T-helper 1 cell treated with Interleukin-12 subunit alpha and Interleukin-12 subunit beta and Interleukin-4 antibody, amounts not matched to agents 30 ng/mL and 1 ng/mL, for 36 hours (primary cell): ENCODE measurements around the gene STIP1. TPM values are rescaled to one million over a fixed set of nuclear protein-coding genes. Genes with fewer than 3 reads are reported as not detected.

Experiments used
- intact Hi-C: fragments of 100-400 bp; cut with micrococcal nuclease; formaldehyde crosslinking; loops from one replicate; pipeline ENCODE4 v1.15.1; 2024
- total RNA-seq: library from RNA; stranded (reverse); gene quantifications from 2 replicates; pipeline ENCODE4 v1.2.3, GENCODE V29; 2022

STIP1 gene
- total RNA-seq, 1 donor from 2014 or later = 253 TPM

- intact Hi-C loops = loop anchor here (5.0 kb wide), 1 partner anchor 553 kb away; the partner anchor contains the start of gene RTN3
Observed at GRCh38 chr11:64234647-64235379, 48.8 kb downstream of the STIP1 start.

DNA sequence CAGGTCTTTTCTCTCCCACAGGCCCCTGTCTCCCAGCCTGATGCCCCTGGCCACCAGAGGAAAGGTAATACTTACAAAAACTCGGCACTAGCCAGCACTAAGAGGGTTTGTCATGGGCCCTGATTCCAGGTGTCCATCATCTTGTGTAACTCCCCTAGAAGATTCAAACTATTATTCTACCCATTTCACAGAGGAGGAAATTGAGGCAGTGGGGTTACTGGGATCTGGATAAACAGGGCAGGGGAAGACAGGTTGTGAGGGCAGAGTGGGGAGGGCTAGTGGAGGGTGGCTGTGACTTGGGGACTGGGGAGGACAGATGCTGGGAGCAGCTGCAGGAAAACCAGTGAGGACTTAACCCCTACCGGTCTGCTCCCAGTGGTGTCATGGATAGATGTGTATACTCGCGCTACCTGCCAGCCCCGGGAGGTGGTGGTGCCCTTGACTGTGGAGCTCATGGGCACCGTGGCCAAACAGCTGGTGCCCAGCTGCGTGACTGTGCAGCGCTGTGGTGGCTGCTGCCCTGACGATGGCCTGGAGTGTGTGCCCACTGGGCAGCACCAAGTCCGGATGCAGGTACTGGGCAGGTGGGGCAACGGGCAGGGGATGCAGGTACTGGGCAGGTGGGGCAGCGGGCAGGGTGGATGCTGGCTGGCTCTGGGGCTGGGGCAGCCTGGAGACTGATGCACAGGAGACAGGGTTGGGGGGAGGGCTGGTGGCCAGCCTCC lies 49.6 kb downstream of the STIP1 start:
- intact Hi-C loops = no loop called here

DNA sequence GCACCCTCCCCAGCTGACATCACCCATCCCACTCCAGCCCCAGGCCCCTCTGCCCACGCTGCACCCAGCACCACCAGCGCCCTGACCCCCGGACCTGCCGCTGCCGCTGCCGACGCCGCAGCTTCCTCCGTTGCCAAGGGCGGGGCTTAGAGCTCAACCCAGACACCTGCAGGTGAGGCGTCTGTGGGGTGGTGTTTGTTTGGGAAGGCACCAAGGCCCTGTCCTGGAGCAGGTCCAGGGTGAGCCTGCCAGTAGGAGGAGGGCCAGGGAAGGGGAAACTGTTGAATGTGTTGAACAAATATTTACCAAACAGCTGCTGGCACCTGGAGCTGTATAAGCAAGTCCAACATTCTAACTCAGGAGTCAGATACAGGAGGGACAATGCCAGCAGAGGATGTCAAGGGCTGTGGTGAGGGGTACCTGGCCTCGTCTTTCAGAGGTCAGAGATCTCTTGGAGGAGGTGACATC lies 51.5 kb downstream of the STIP1 start:
- intact Hi-C loops = no loop called here

DNA sequence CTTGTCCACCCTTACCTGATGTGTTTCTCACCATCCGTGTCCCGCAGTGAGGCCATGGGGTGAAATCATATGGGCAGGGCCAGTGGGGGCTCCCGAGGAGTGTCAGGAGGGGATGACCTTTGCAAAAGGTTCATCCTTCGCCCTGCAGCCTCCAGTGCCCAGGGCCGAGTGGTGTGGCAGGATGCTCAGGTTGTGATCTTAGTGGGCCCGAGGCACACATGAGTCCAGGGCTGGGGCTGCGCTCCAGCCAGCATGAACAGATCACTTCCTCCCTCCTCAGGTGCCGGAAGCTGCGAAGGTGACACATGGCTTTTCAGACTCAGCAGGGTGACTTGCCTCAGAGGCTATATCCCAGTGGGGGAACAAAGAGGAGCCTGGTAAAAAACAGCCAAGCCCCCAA lies 52.1 kb downstream of the STIP1 start:
- intact Hi-C loops = no loop called here

GRCh38 chr11:64238999-64239398 lies 53.0 kb downstream of the STIP1 start:
- intact Hi-C loops = no loop called here

DNA sequence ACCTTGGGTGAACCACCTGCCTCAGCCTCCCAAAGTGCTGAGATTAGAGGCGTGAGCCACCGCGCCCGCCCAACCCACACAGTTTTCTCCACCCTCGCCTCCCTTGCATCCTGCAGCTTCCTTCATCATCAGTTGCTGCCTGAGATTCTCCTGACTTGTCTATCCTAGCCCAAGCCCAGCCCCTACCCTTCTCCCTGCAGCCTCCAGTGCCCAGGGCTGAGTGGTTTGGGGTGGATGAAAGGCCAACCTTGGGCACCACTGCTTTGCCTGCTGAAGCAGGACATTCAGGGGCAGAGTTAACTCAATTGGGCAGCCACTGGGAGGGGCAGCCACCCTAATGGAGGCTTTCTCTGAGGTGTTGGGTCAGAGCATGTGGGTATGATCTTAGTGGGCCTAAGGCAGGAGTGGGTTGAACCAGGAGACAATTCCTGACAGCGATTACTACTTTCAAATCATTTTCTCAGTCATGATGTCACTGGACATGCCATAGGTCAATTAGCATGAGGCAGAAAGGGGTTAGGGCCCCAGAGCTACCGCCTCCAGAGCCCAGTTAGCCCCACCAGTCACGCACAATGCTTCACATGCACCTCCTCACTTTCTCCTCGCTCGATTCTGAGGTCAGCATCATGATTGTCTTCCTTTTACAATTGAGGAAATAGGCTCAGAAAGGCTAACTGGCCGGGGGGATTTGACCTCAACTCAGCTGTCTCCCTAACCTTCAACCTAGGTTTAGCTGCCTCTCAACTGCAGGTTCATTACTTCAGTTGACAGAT lies 53.9 kb downstream of the STIP1 start:
- intact Hi-C loops = loop anchor here (1.0 to 2.0 kb wide), 2 partner anchors 14 to 101 kb away; partner anchors contain the start of genes CCDC88B, NUDT22 and TRPT1

- intact Hi-C loops = loop anchor here (1.0 to 2.0 kb wide), 9 partner anchors 10 to 100 kb away; partner anchors contain the start of genes CCDC88B, DNAJC4, ESRRA and GPR137
Observed at GRCh38 chr11:64240435-64241240, 54.7 kb downstream of the STIP1 start, which contains the start of gene FKBP2. Gene FKBP2 (plus strand): TSS chr11:64241095. CDS start chr11:64242388, 1,293 bp downstream.

GRCh38 chr11:64241241-64241490 lies 55.2 kb downstream of the STIP1 start:
- intact Hi-C loops = loop anchor here (1.0 to 2.0 kb wide), 8 partner anchors 11 to 100 kb away; partner anchors contain the start of genes CCDC88B, DNAJC4, ESRRA and GPR137

DNA sequence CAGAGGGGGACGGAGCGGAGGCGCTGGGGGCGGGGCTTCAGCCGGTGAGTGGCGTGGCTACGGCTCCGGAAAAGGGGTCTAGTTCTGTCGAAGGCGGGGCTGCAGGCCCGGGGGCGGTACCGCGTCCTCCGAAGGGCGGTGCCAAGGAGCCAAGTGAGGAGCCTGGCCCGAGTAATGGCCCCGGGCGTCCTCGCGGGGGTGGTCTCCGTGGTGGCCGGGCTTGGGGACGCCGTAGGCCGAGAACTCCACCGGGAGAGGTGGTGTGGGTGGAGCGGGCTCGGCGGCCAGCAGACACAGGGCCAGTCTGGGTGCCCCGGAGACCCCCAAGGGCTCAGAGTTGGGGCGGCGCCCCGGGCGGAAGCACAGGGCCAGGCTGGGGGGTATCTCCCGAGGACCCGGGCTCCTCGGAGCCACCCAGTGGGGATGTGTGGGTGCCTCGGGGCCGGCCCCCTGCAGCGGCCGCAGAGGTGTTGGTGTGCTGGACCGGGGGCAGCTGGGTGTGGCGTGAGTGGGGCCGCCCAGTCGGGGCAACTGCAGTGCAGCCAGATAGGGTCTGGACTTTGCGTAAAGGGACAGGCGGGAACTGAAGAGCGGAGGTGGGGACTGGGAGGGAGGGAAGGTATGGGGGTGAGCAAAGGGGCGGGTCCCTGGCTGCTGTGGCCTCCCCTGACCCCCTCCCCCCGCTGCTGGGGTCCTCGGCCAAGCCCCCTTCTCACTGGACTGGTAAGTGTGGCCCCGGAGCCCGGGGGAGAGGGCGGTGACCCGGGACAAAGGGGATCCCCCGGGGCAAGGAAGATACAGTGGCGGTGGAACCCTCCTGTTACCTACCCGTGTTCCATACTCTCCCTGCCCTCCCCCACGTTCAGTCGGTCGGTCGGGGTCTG lies 55.8 kb downstream of the STIP1 start:
- intact Hi-C loops = loop anchor here (1.0 to 2.0 kb wide), 8 partner anchors 11 to 99 kb away; partner anchors contain the start of genes CCDC88B, DNAJC4, ESRRA and GPR137

DNA sequence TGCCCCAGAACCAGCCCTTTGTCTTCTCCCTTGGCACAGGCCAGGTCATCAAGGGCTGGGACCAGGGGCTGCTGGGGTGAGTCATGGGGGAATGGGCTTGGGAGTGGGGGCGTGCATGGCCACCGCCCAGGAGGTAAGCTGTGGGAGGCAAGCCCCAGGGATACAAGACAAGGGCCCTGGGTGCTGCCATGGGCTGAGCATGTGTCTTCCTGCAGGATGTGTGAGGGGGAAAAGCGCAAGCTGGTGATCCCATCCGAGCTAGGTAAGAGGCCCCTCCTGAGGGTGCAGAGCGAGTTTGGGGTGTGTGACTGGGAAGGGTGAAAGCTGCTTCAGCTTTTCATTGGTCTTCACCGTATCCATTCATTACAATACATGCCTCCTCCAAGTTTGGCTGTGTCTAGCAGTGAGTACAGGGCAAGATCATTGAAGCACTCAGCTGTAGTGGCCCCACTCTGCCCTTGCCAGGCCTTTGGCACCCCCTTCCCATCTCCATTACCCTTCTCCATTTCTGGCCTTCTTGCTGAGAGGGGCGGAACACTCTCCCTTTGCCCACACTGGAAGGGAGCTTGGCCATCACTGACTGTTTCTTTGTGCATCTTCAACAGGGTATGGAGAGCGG lies 57.4 kb downstream of the STIP1 start:
- intact Hi-C loops = no loop called here

GRCh38 chr11:64244107-64244506 lies 58.1 kb downstream of the STIP1 start:
- intact Hi-C loops = no loop called here

DNA sequence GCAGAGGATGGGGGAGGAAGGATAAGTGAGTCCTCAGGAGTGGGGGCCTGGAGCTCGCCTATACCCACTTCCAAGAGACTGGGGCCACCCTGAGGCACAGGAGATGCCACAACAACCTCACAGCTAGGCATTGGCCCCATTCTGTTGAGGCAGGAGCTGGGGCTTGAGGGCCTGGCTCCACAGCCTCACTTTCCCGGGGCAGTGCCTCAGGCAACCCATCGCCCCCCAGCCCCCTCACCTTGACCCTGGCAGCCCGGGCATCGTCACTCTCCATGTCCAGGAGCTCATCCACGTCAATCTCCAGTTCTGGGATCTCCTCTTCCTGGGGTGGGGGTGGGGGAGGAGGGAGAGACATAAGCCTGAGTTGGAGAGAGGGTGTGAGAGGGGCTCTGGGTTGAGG lies 59.0 kb downstream of the STIP1 start:
- intact Hi-C loops = no loop called here

- intact Hi-C loops = no loop called here
Observed at GRCh38 chr11:64245401-64245796, 59.4 kb downstream of the STIP1 start.

DNA sequence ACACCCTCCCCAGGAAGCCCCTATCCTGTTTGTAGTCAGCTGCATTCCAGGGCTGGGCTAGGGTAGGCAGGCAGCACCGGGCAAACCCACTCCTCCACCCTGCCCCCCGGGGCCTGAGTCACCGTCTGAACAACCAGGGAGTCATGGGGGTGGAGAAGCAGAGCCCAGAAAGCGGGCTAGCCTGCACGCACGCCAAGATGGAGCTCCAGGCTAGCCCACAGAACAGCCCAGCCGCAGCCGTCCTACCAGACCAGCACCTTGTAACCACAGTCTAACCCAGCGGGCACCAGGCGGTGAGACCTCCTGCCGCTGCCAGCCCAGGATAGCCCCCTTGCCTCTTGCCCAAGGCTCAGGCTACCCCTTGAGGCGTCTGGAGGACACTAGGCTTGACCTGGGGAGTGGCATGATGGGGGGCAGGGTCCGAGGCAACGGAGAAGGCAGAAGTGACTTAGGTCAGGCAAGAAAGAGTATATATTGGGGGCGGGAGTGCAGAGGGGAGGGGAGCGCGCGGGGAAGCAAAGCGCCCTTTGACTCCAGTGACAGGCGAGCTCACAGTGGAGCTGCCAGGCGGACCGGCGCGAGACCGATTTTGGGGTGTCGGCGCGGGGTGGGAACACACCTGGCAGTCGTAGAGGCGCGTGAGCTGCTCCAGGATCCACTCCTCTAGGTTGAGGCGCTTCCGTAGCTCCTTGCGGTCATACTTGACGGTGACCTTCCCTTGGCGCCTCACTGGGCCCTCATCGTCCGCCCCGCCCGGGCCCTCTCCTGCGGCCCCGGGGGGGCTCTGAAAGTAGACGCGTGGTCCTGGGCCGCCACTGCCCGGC lies 60.0 kb downstream of the STIP1 start:
- intact Hi-C loops = loop anchor here (1.0 to 2.0 kb wide), 5 partner anchors 16 to 97 kb away; partner anchors contain the start of genes DNAJC4, ESRRA and FERMT3

- intact Hi-C loops = loop anchor here (1.0 to 2.0 kb wide), 5 partner anchors 16 to 96 kb away; partner anchors contain the start of genes DNAJC4, ESRRA and FERMT3
Observed at GRCh38 chr11:64246621-64246870, 60.6 kb downstream of the STIP1 start.

- intact Hi-C loops = loop anchor here (1.0 to 2.0 kb wide), 6 partner anchors 17 to 96 kb away; partner anchors contain the start of genes BAD, DNAJC4, ESRRA and FERMT3
Observed at GRCh38 chr11:64246871-64247728, 61.1 kb downstream of the STIP1 start, which contains the start of gene PPP1R14B. Gene PPP1R14B (minus strand): TSS chr11:64246943. CDS start chr11:64246673, 270 bp downstream.
